OCI-LY3 (cell line): Measurements from ENCODE around the gene CYB5R3.
"Not testable (repeated sequence)": the region's sequence is repeated elsewhere in the genome, so short reads cannot be mapped to it uniquely, and the experiment has no call there.

ENCODE experiments used
- CTCF ChIP-seq: fragments of 200-600, 300-600 bp; sonication (generic); IDR thresholded peaks from 2 replicates; pipeline ENCODE4 v1.5.1; 2014; ENCODE audit warnings: antibody characterized with exemption, low read length, low read depth
- EZH2phosphoT487 ChIP-seq: fragments of 200-600 bp; shearing (Covaris generic); IDR thresholded peaks from 2 replicates; pipeline ENCODE4 v1.6.1; 2018; ENCODE audit warnings: antibody characterized with exemption, mixed run types, low read depth

DNA sequence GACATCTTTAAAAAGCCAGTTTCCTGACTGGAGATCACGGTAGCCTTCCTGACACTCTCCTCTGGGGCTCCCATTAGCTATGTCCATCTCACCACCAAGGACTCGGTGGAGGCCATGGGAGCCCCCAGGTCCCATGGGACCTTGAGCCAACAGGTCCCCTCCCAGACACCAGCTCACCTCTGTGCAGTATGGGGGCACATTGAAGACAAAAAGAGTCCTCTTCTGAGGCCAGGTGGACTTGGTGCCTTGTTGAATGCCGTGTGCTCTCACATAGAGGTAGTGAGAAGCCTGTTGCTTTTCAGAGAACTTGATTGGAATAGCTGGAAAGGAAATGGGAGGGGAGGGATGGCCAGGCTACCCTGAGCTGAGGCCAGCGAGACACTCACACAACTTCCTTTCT is 69.2 kb downstream of the CYB5R3 start:
- not testable (repeated sequence) for TF ChIP-seq CTCF, EZH2phosphoT487
